ENCODE results near the gene TANGO2.

Gene TANGO2

DNA sequence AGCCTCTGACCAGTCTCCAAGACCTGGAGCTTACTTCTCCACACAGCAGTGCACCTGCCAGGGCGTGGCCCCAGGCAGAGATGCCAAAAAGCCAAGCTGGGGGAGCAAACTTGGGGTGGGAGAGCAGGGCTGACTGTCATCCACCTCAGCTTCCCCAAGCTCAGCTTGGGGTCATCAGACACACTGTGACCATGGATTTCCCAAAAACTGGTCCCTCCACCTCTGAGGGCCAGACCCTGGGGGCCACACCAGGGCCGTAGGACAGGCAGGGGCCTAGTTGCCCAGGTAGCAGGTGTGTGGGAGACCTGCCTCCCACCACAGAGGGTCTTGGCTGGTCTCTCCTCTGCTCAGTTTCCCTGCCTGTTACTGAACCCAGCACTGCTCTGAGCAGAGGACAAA is 34.9 kb upstream of the TANGO2 start:
- TF ChIP-seq, protein P1, sequence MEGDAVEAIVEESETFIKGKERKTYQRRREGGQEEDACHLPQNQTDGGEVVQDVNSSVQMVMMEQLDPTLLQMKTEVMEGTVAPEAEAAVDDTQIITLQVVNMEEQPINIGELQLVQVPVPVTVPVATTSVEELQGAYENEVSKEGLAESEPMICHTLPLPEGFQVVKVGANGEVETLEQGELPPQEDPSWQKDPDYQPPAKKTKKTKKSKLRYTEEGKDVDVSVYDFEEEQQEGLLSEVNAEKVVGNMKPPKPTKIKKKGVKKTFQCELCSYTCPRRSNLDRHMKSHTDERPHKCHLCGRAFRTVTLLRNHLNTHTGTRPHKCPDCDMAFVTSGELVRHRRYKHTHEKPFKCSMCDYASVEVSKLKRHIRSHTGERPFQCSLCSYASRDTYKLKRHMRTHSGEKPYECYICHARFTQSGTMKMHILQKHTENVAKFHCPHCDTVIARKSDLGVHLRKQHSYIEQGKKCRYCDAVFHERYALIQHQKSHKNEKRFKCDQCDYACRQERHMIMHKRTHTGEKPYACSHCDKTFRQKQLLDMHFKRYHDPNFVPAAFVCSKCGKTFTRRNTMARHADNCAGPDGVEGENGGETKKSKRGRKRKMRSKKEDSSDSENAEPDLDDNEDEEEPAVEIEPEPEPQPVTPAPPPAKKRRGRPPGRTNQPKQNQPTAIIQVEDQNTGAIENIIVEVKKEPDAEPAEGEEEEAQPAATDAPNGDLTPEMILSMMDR (IDR thresholded peaks at IDR 0.05), result no peak

DNA sequence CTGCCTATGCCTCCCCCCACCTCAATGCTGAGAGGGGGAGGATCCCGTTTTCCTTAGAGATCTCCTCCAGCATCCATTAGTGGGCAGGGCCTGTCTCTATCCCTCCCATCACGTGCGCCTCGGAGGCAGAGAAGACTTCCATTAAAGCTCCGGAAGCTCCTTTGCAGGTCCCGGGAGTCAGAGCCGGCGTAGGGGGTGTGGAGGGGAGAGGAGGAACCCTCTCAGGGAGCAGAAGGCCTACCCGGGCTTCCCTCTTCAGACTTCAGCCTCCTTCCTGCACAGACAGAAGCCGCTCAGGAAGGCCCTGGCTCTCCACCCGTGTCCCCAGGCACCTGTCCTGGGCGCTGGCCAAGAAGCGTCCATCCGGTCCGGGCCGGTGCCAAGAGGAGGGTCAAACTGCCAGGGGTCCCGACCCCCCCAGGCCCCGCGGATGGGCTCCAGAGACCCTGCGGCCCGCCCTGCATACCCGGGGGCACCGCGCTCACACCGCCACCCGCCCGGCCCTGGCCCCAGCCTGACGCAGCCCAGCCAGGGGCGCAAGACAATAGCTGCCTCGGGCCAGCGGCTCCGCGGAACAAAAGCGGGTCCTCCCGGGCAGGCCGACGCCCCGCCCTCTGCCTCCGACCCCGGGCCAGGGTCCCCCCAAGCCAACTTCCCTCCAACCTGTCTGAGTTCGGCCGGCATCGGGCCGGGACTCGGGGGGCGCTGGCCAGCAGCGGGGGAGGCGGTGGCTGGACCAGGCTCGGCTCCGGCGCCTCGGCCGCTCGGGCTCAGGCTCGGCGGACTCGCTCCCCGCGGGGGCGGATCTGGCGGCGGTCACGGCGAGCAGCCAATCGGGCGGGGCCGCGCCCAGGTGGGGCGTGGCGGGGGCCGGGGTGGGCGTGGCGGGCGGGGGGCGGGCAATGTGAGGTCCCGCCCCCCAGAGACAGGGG is 34.2 kb upstream of the TANGO2 start:
- TF ChIP-seq, protein P1 (IDR thresholded peaks at IDR 0.05), result no peak

DNA sequence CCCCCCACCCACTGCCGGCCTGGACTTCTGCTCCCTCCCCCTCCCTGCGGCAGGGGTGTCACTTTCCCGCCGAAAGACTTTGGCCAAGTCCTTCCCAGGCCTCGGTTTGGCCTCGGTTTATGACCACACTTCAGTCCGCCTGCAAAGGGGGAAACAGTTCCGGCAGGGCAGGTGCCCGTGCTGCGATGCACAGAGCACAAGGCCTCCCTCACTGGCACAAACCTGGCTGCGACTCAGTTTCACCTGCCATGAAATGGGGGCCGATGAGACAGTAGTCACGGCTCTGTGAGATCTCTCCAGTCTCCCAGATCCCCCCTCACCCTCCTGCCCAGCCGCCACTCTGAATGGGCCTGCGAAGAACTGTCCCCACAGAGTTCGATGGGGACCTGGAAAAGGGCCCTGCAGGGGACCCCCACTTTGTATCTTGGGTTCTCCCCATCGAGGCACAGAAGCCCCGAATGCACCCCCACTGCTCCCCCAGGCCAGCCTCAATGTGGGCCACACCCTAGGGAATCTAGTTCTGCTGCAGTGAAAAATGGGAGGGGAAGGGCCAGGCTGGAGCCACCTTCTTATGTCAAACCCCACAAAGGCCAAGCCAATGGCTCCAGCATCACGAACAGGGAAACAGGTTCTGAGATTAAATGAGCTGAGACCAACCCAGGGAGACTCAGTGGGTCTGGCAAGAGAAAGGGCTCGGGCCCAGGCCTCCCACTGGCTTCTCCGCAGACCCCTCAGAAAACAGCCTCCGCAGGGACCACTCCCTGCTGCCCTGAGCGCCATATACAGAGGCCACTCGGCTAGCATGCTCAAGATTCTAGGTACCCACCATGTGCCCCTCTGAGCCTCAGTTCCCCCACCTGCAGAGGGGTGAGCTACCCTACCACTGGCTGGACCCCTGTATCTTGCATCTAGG is 33.3 kb upstream of the TANGO2 start:
- TF ChIP-seq, protein P1 (IDR thresholded peaks at IDR 0.05), result no peak

DNA sequence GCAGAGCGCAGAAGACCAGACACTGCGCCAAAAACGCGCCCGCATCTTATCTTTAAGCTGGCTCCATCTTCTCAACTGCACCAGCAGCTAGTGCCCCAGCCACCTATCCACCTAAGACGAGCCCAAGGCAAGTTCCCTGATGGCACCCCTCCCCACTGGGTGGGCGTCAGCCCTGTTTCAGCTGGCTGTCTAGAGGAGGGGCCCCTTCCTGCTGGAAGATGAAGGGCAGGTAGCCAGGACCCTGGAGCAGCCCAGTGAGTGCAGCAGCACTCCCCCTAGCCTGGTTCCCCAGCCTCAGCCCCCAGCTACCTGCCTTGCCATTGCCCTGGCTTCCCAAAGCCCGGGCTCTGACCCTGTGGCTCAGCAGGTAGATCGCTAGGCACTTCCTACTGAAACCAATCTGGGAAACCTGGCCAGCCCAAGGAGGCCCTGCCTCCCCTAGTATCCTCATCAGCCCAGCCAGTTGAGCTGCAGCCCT is 32.5 kb upstream of the TANGO2 start:
- TF ChIP-seq, protein P1 (IDR thresholded peaks at IDR 0.05), result no peak

DNA sequence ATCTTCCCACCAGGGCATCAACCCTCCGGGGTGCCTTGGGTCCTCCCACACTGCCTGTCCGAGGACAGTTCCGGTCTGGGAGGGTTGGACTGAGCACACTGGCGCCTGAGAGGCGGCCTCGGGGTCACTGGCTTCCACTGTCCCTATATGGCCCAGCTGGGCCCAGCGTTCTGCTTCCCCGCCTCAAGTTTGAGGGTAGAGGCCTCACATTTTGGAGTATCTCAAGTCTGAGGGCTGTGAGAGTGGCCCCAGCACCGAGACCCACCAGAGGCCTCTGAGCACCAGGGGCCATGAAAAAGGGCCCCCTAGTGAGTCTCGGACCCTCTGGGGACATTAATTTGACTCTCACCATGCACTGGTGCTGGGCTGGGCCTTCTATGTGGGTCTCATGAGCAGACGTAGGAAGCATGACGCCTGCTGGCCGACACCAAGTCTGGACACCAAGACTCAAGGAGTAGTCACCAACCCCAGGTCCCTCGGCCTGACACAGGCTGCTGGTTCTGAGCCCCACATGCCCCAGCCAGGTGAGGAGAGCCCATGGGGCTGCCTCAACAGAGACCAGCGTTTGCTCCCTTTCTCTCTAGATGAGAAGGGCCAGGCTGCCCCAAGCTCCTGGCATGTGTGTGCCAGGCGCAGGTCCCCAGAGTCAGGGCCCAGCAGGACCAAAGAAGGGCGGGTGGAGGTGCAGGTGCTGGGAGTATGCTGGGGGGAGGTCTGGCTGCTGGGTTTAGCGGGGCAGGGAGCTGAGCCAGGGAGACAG is 31.8 kb upstream of the TANGO2 start:
- TF ChIP-seq, protein P1 (IDR thresholded peaks at IDR 0.05), result no peak

DNA sequence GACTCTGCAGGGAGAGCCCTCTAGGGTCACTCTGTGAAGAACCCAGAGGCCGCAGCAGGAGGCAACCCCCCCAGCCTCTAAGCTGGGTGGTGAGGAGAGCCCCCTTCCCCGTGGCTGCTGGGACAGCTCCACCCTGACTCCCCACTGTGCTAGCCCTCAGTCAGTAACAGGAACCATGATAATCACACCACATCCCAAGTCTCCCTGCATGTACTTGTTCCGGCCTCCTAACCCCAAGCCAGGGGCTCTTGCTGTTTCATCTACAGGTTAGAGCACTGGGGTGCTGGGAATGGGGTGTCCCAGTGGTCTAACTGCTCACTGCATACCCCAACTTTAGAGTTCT is 31.2 kb upstream of the TANGO2 start:
- TF ChIP-seq, protein P1 (IDR thresholded peaks at IDR 0.05), result no peak

DNA sequence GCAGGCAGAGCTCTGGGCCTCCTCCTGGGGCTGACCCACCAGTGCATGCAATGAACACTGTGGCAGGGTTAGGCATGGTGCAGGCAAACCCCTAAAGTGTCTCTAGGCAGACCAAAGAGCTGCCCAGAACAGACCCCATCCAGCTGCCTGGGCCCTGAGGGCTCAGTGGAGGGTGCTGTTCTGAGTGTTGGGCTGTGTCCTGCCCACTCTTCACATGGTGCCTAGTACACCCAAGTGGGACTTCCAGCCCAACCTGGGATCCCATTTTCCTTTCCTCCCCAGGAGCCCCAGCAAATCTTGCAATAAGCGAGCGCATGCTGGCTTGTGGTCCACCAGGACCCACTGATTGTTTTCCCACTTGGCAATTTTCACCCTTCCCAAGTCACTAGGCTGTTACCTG is 30.7 kb upstream of the TANGO2 start:
- TF ChIP-seq, protein P1 (IDR thresholded peaks at IDR 0.05), result no peak

Data from LNCAP (cell line).